ENCODE data around the gene GIPC3.
"Not testable (repeated sequence)": the region's sequence is repeated elsewhere in the genome, so short reads cannot be mapped to it uniquely, and the experiment has no call there.

The GIPC3 gene

DNA sequence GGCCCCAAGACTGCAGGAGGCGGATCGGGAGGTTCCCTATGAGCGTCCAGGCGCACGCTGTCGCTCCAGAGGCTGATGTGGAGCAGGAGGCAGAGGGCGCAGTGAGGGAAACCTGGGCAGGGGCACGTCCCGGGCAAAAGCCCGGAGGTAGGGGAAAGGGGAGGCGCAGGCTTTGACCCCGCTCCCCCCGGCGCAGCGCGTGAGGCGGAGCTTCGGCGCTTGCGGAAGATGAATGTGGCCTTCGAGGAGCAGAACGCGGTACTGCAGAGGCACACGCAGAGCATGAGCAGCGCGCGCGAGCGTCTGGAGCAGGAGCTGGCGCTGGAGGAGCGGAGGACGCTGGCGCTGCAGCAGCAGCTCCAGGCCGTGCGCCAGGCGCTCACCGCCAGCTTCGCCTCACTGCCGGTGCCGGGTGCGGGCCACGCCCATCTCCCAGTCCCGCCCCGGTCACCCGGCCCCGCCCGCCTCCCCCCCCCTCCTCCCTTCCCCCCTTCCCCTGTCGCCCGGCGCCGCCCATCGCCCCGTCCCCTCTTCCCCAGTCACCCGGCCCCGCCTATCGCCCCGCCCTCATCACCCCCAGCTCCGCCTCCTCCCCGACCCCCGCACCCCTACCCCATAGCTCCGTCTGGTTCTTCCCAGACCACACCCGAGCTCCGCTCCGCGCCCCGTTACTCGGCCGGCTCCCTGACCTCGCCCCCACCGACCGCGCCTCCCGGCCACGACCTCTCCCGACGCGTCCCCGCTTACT lies 8.4 kb upstream of the GIPC3 start:
- peak; percentile 90 for DNase-seq (ENCODE audit: low read depth, low spot score)

DNA sequence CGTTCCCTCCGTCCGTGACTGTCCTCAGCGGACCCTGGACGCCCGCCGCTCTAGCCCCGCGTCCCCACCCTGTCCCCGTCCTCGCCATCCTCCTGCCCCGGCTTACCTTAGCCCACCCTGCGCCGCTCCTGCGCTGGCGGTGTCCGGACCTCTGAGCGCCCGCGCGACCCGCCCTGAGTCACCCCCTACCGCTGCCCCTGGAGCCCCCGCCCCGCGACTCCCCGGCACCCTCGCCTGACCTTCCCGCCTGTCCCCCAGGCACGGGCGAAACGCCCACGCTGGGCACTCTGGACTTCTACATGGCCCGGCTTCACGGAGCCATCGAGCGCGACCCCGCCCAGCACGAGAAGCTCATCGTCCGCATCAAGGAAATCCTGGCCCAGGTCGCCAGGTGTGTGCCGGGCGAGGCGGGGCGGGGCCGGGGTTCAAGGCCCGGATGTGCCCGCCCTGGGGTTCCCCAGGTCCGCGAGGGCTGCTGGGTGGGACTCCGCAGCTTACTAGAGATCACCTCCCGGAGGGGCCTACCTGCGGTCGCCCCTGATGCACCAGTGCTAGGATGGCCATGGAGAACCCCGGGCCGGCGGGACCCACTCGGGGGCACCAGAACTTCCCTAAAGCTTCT lies 7.4 kb upstream of the GIPC3 start:
- no peak for DNase-seq (ENCODE audit: low read depth, low spot score)

DNA sequence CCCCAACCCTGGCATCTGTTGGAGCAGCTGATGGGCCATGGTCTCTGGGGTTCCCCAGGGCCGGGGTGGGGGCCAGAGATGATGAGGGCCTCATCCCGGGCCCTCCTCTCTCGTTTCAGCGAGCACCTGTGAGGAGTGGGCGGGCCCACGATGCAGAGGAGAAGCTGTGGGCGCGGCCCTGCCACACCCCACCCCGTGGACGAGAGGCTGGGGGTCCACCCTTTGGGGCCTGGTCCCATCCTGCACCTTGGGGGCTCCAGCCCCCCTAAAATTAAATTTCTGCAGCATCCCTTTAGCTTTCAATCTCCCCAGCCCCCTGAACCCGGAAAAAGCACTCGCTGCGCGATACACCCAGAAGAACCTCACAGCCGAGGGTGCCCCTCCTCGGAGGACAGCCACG lies 6.9 kb upstream of the GIPC3 start:
- no peak for DNase-seq (ENCODE audit: low read depth, low spot score)

GRCh38 chr19:3580156-3580934 lies 4.9 kb upstream of the GIPC3 start:
- DNase-seq (ENCODE audit: low read depth, low spot score), result peak; percentile 85

DNA sequence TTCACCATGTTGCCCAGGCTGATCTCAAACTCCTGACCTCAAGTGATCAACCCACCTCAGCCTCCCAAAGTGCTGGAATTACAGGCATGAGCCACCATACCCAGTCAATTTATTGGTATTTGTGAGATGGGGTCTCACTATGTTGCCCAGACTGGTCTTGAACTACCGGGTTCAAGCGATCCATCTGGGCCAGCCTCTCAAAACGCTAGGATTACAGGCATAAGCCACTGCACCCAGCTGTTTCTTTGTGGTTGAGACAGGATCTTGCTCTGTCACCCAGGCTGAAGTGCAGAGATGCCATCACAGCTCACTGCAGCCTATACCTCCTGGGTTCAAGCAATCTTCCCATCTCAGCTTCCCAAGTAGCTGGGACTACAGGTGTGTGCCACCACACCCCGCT lies 3.5 kb upstream of the GIPC3 start:
- not testable (repeated sequence) for DNase-seq (ENCODE audit: low read depth, low spot score)

GRCh38 chr19:3584036-3584802 lies 1.1 kb upstream of the GIPC3 start:
- not testable (repeated sequence) for DNase-seq (ENCODE audit: low read depth, low spot score)

GRCh38 chr19:3586127-3586626 lies 899 bp downstream of the GIPC3 start:
- DNase-seq (ENCODE audit: low read depth, low spot score), result no peak

- peak; percentile 17 for DNase-seq (ENCODE audit: low read depth, low spot score)
Measured at GRCh38 chr19:3586707-3587346, 1.5 kb downstream of the GIPC3 start.

GRCh38 chr19:3589439-3589838 lies 4.2 kb downstream of the GIPC3 start:
- DNase-seq (ENCODE audit: low read depth, low spot score), result no peak

DNA sequence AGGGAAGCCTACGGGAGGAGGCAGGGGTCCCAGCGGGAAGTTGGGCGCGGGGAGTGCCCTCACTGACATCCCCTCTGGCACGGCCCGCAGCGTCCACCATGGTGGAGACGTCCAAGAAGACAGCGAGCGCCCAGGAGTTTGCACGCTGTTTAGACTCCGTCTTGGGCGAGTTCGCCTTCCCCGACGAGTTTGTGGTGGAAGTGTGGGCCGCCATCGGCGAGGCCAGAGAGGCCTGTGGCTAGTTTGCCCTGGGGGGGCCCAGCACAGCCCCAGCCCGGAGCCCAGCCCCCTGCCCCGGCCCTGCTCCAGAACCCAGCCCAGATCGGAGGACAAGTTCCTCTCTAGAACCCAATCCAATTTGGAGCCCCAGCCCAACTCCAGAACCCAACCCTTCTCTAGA lies 4.7 kb downstream of the GIPC3 start:
- DNase-seq (ENCODE audit: low read depth, low spot score), result no peak

GRCh38 chr19:3590991-3591659 lies 5.8 kb downstream of the GIPC3 start:
- DNase-seq (ENCODE audit: low read depth, low spot score), result no peak

- DNase-seq (ENCODE audit: low read depth, low spot score), result no peak
Measured at GRCh38 chr19:3591876-3592613, 6.8 kb downstream of the GIPC3 start.

- no peak for DNase-seq (ENCODE audit: low read depth, low spot score)
Measured at GRCh38 chr19:3593156-3593555, 7.9 kb downstream of the GIPC3 start.

- DNase-seq (ENCODE audit: low read depth, low spot score), result no peak
Measured at GRCh38 chr19:3595521-3596061, 10.3 kb downstream of the GIPC3 start.

- DNase-seq (ENCODE audit: low read depth, low spot score), result no peak
Measured at GRCh38 chr19:3599776-3600187, 14.5 kb downstream of the GIPC3 start.

GRCh38 chr19:3601021-3601420 lies 15.7 kb downstream of the GIPC3 start:
- DNase-seq (ENCODE audit: low read depth, low spot score), result no peak

DNA sequence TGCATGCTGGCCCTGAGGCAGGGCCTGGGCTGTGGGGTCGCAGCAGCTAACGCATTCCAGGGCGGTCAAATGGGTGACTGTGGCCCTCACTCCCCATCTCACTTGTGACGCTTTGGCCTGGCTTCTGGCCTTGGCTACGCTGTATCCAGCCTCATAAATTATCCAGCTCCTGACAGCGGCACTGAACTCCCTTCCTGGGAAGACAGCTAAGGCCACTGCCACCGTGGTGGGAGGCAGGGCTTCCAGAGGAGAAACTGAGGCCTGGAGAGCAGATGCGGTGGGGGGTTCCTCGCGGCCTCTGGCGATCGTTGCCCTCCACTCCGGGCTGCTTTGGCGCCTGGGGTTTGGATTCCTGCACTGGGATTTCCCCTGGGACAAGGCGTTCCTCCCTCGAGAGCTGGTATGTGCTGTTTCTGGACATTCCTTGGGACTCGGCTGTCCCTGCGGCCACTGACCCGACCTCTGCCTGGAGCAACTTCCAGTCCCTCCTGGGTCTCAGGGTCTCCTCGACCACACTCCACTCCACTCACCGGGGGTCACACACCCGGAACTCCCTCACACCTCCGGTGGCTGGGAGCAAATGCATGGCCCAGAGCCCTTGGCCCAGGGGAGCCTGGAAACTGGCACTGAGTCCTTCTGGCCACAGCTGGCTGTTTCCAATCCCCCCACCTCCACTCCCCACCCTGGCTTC lies 18.0 kb downstream of the GIPC3 start:
- DNase-seq (ENCODE audit: low read depth, low spot score), result no peak

GRCh38 chr19:3604227-3604986 lies 19.1 kb downstream of the GIPC3 start:
- no peak for DNase-seq (ENCODE audit: low read depth, low spot score)

Measured in astrocyte of the hippocampus (primary cell).